Right atrium auricular region (tissue), 2 donors: ENCODE data around the gene COLEC11. TPM values are rescaled to one million over a fixed set of nuclear protein-coding genes. Genes with fewer than 3 reads are reported as not detected.
"Not testable (repeated sequence)": the region's sequence is repeated elsewhere in the genome, so short reads cannot be mapped to it uniquely, and the experiment has no call there.

Source experiments
- DNase-seq: peaks from one replicate; pipeline ENCODE4 v3.0.0-alpha.2; 2019; ENCODE audit warnings: low spot score
- H3K27ac ChIP-seq, 2 donors: fragments of 200-600 bp; sonication (generic); 1 replicate in 1 of 2; 2 replicates in 1 of 2; pipeline ENCODE4 v1.5.1; 2016 to 2019
- H3K27me3 ChIP-seq, 2 donors: fragments of 200-600 bp; sonication (generic); one replicate each; pipeline versions ENCODE4 v1.5.1 to v1.6.0; 2017 to 2019
- H3K36me3 ChIP-seq: fragments of 200-600 bp; sonication (generic); one replicate; pipeline ENCODE4 v1.5.1; 2016
- H3K4me1 ChIP-seq, 2 donors: fragments of 200-600 bp; sonication (generic); one replicate each; pipeline versions ENCODE4 v1.5.1 to v1.6.0; 2017 to 2019
- H3K4me3 ChIP-seq, 2 donors: fragments of 200-600 bp; sonication (generic); 1 replicate in 1 of 2; 2 replicates in 1 of 2; pipeline ENCODE4 v1.5.1; 2017 to 2019; ENCODE audit warnings: mild to moderate bottlenecking in 1 of 2, moderate library complexity in 1 of 2
- H3K9me3 ChIP-seq, 2 donors: fragments of 200-600 bp; sonication (generic); one replicate each; pipeline ENCODE4 v1.5.1; 2019
- total RNA-seq, 2 donors: library from RNA; depleted of rRNA; stranded (reverse); fragments of >200 nt; gene quantifications; one replicate each; pipeline ENCODE4 v1.1.0, GENCODE V29; 2016
- TF ChIP-seq, protein P1 (sequence below), 2 donors: fragments of 200-600 bp; sonication (generic); IDR thresholded peaks; one replicate each; pipeline ENCODE4 v1.5.1; 2019; ENCODE audit warnings: antibody characterized with exemption in 2 of 2

Gene COLEC11
- total RNA-seq, 2 donors from 2014 or later = 27.8 to 56.6 TPM

DNA sequence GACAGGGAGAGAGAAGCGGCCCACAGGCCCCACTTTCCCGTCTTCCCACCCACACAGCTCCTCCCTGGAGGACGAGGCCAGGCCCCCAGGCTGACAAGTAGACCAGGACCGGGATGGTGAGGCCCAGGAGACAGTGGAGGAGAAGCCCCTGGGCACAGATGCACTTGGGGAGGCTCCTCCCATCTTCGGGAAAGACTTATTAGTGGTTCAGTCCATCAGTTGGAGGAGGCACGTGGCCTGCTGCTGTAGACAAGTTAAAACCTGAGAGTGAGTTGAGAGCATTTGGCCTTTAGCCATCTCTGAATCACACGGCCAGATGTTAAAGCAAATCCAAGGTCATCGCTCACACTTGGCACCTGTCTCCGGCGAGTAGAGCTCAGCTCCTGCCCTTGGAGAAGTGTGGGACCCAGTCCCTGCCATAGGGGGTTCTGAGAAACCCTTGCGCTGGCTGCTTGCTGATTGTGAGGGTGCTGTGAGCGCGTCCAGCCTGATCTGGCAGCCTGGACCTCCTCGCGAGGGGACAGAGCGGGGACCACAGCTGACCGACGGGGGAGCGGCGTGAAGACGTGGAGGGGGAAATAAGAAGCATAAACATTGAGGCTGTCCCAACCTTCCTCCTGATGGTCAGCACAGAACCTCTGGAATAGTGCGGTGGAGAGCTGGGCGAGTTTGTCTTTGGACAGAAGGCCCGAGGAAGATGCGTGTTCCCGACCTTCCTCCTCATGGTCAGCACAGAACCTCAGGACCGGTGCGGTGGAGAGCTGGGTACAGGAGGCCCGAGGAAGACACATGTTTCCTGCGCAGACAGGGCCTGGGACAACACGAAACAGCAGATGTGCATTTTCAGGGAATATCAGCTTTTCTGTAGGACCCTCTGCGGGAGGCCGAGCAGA is 38.4 kb downstream of the COLEC11 start:
- Histone ChIP-seq H3K27me3 (no peaks in the 10 kb centered on the region), H3K4me1 (no peaks in the 10 kb centered on the region), H3K27ac (no peak overlapping the region), H3K36me3 (no peaks in the 10 kb centered on the region), H3K9me3 (no peaks in the 10 kb centered on the region), H3K4me3 (no peak overlapping the region)
- TF ChIP-seq, protein P1, sequence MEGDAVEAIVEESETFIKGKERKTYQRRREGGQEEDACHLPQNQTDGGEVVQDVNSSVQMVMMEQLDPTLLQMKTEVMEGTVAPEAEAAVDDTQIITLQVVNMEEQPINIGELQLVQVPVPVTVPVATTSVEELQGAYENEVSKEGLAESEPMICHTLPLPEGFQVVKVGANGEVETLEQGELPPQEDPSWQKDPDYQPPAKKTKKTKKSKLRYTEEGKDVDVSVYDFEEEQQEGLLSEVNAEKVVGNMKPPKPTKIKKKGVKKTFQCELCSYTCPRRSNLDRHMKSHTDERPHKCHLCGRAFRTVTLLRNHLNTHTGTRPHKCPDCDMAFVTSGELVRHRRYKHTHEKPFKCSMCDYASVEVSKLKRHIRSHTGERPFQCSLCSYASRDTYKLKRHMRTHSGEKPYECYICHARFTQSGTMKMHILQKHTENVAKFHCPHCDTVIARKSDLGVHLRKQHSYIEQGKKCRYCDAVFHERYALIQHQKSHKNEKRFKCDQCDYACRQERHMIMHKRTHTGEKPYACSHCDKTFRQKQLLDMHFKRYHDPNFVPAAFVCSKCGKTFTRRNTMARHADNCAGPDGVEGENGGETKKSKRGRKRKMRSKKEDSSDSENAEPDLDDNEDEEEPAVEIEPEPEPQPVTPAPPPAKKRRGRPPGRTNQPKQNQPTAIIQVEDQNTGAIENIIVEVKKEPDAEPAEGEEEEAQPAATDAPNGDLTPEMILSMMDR (IDR thresholded peaks at IDR 0.05) = no peak
- no peak for DNase-seq

DNA sequence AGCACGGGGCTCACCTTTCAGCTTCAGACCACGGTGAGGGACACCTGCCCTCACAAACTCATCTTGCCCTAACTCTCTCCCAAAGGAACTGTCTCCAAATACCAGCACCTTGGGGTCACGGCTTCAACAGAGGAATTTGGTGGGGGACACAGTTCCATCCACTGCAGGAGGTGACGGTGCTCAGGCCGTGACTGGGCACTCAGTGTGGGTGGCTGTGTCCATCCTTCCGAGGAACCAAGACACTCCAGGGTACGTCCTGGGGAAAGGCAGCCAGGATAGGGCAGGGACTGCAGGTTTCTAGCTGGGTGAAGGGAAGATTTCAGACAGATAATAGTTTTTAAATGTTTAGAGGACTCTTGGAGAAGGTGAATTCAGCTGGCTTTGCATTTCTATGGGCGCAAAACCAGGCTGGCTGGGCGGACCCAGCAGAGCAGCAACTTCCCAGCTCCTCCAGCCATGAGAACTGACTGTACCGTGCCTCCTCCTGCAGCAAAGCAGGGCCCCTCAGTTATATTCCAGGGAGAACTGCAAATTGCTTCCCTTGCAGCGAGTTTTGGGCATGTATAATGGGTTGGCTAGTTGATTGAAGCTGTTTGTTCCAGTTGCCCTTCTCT is 39.2 kb downstream of the COLEC11 start:
- no peak for DNase-seq
- Histone ChIP-seq H3K4me1 (no peaks in the 10 kb centered on the region), H3K4me3 (no peak overlapping the region), H3K36me3 (no peaks in the 10 kb centered on the region), H3K27me3 (no peaks in the 10 kb centered on the region), H3K27ac (no peak overlapping the region), H3K9me3 (no peaks in the 10 kb centered on the region)
- TF ChIP-seq, protein P1 (IDR thresholded peaks at IDR 0.05) = no peak

DNA sequence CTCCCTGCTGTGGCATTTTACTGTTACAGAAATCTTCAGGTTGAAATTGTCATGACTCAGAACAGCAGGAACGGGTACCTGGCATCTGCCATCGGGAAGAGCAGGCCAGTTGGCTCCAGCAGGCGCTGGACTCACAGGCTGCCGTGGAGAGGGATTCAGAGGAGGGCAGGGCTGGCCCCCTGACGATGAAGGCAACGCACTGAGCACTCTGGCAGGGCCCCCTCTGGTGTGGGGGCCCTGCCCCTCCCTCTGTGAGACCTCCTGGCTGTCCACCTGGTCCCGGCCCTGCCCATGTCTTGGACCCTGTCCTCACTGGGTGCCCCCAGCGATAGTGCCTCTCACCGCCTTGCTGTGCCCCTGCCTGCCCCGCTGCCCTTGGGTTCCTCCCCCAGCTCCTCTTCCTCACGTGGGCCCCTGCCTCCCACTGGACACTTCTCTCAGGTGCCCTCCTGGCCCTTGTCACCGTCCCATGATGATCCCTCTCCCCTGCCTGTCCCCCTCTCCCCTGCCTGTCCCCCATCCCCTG is 39.7 kb downstream of the COLEC11 start:
- Histone ChIP-seq H3K4me1 (no peaks in the 10 kb centered on the region), H3K36me3 (no peaks in the 10 kb centered on the region), H3K27ac (no peak overlapping the region), H3K4me3 (no peak overlapping the region), H3K9me3 (no peaks in the 10 kb centered on the region), H3K27me3 (no peaks in the 10 kb centered on the region)
- DNase-seq = no peak
- TF ChIP-seq, protein P1 (IDR thresholded peaks at IDR 0.05) = no peak

DNA sequence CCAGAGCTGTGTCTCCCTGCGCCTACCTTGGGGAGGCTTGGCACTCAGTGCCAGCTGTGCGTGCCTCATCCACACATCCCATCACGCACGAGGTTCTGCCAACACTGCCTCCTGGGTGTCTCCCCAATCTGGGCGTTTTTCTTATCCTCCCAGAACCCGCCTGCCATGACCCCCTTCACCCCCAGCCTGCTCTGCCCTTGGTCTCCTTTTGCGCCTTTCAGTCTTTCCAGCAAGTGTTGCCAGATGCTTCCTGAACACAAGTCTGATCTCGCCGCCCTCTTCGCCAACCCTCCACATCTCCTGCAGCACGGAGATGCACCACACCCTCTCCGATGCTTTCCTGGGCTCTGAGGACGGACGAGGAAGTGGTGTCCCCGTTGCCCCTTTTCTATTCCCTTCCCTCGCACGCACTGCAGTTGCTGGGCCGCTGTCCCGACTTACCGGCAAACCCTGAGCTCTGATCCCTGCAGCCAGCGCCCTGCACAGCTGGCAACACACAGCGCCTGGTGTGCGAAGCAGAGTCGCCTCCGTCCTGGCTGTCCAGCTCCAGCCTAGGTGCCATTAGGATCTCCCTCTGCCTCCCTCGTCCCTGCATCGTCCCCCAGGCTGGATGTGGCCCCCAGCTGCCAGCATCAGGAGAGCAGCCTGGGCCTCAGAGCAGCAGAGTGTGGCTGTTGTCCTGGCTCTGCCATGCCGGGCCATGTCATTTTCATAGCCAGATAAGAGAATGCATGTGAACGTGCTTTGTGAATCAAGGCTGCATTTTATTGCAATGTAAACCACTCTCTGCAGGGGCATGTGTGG is 40.5 kb downstream of the COLEC11 start:
- no peaks in the 10 kb centered on the region for H3K27me3 ChIP-seq
- H3K4me1 ChIP-seq = no peaks in the 10 kb centered on the region
- H3K36me3 ChIP-seq = no peaks in the 10 kb centered on the region
- no peak overlapping the region for H3K4me3 ChIP-seq
- DNase-seq = no peak
- H3K27ac ChIP-seq = no peak overlapping the region
- H3K9me3 ChIP-seq = no peaks in the 10 kb centered on the region
- TF ChIP-seq, protein P1 (IDR thresholded peaks at IDR 0.05) = no peak

DNA sequence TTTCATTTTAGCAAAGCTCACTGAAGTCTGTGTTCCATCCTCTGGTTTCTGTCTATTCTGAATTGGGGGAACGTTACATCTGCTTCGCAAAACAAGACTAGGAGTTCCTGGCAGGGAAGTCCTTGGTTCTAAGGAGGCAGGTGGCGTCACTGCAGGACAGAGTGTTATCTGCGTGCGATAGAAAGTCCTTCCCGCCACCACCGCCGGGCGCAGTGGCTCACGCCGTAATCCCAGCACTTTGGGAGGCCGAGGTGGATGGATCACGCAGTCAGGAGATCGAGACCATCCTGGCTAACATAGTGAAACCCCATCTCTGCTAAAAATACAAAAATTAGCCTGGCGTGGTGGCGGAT is 41.0 kb downstream of the COLEC11 start:
- not testable (repeated sequence) for H3K9me3 ChIP-seq, H3K36me3 ChIP-seq, H3K27me3 ChIP-seq, H3K4me3 ChIP-seq, DNase-seq, H3K27ac ChIP-seq, H3K4me1 ChIP-seq
